GM19328 (cell line): Measurements from ENCODE around the gene ADNP.
"Not testable (repeated sequence)": the region's sequence is repeated elsewhere in the genome, so short reads cannot be mapped to it uniquely, and the experiment has no call there.

Experiments used
- ATAC-seq: cut with Tn5 transposase; IDR thresholded peaks from one replicate; pipeline ENCODE4 v1.9.1; 2021; ENCODE audit warnings: mild to moderate bottlenecking, moderate library complexity; ENCODE audit not compliant: unreplicated experiment

The ADNP gene

GRCh38 chr20:50931306-50932015 lies at the start of gene ADNP:
ADNP (minus strand) TSS chr20:50931437; CDS start chr20:50903996, 27,441 bp downstream.
- peak; percentile 46 for ATAC-seq

GRCh38 chr20:50980071-50980681 lies 48.9 kb upstream of the ADNP start:
- ATAC-seq = no peak

- ATAC-seq = not testable (repeated sequence)
Observed at GRCh38 chr20:50978533-50978932, 47.3 kb upstream of the ADNP start.

- ATAC-seq = no peak
Observed at GRCh38 chr20:50977066-50978021, 46.1 kb upstream of the ADNP start.

- no peak for ATAC-seq
Observed at GRCh38 chr20:50975701-50976330, 44.6 kb upstream of the ADNP start.

- ATAC-seq = no peak
Observed at GRCh38 chr20:50969912-50970311, 38.7 kb upstream of the ADNP start.

- no peak for ATAC-seq
Observed at GRCh38 chr20:50969435-50969834, 38.2 kb upstream of the ADNP start.

GRCh38 chr20:50968289-50968688 lies 37.1 kb upstream of the ADNP start:
- ATAC-seq = no peak

- no peak for ATAC-seq
Observed at GRCh38 chr20:50967586-50967985, 36.3 kb upstream of the ADNP start.

GRCh38 chr20:50959543-50960126 lies 28.4 kb upstream of the ADNP start:
- ATAC-seq = no peak

GRCh38 chr20:50958615-50959542 lies 27.6 kb upstream of the ADNP start, which contains the start of gene MOCS3:
MOCS3 (plus strand) TSS chr20:50958818; CDS start chr20:50958843, 25 bp downstream.
- peak; percentile 72 for ATAC-seq

- ATAC-seq = peak; percentile 76
Observed at GRCh38 chr20:50957798-50958614, 26.8 kb upstream of the ADNP start, which contains the start of gene DPM1. DPM1 (minus strand) TSS chr20:50958532; CDS start chr20:50958523, 9 bp downstream.

- no peak for ATAC-seq
Observed at GRCh38 chr20:50957276-50957675, 26.0 kb upstream of the ADNP start.

GRCh38 chr20:50953821-50954220 lies 22.6 kb upstream of the ADNP start:
- no peak for ATAC-seq

- no peak for ATAC-seq
Observed at GRCh38 chr20:50953196-50953595, 22.0 kb upstream of the ADNP start.

GRCh38 chr20:50948132-50948785 lies 17.0 kb upstream of the ADNP start:
- no peak for ATAC-seq

- no peak for ATAC-seq
Observed at GRCh38 chr20:50943069-50943468, 11.8 kb upstream of the ADNP start.

- ATAC-seq = no peak
Observed at GRCh38 chr20:50933589-50933988, 2.4 kb upstream of the ADNP start.
